Activated T-helper 1 cell treated with anti-CD3 and anti-CD28 coated beads, Interleukin-12 subunit alpha, Interleukin-12 subunit beta, Interleukin-2, Interleukin-4 antibody, amounts not matched to agents 30 ng/mL and 10 ng/mL and 1 ng/mL, durations not matched to agents 14 hours and 24 hours and 36 hours (primary cell): ENCODE measurements around the gene PSAT1. TPM values are rescaled to one million over a fixed set of nuclear protein-coding genes. Genes with fewer than 3 reads are reported as not detected.

Experiments used
- DNase-seq: peaks from one replicate; pipeline ENCODE4 v3.0.0; 2021; ENCODE audit warnings: low spot score
- H3K27ac Mint-ChIP-seq: one replicate; pipeline ENCODE4 v1.8.0; 2021; ENCODE audit warnings: mild to moderate bottlenecking, mixed read lengths
- H3K27me3 Mint-ChIP-seq: one replicate; pipeline ENCODE4 v1.8.0; 2022; ENCODE audit warnings: mild to moderate bottlenecking, moderate library complexity, mixed read lengths; ENCODE audit not compliant: insufficient read depth
- H3K36me3 Mint-ChIP-seq: one replicate; pipeline ENCODE4 v1.8.0; 2021; ENCODE audit warnings: low read depth, mixed read lengths
- H3K4me1 Mint-ChIP-seq: one replicate; pipeline ENCODE4 v1.8.0; 2021; ENCODE audit warnings: low read depth, mixed read lengths
- H3K4me3 Mint-ChIP-seq: one replicate; pipeline ENCODE4 v1.8.0; 2021; ENCODE audit warnings: mild to moderate bottlenecking, moderate library complexity, mixed read lengths
- H3K9me3 Mint-ChIP-seq: one replicate; pipeline ENCODE4 v1.8.0; 2021; ENCODE audit warnings: mixed read lengths
- intact Hi-C: fragments of 100-400 bp; cut with micrococcal nuclease; formaldehyde crosslinking; loops from one replicate; pipeline ENCODE4 v1.15.1; 2024
- total RNA-seq: library from RNA; stranded (reverse); gene quantifications from 2 replicates; pipeline ENCODE4 v1.2.3, GENCODE V29; 2022

Gene PSAT1
- total RNA-seq, 1 donor from 2014 or later = 85.7 TPM

- no peaks in the 10 kb centered on the region for H3K27me3 Mint-ChIP-seq
- no peak overlapping the region for H3K27ac Mint-ChIP-seq
- H3K4me3 Mint-ChIP-seq = no peak overlapping the region
- intact Hi-C loops = no loop called here
- no peaks in the 10 kb centered on the region for H3K9me3 Mint-ChIP-seq
- DNase-seq = no peak
- peaks cover 53% of the 10 kb centered on the region for H3K36me3 Mint-ChIP-seq
- peaks cover 14% of the 10 kb centered on the region for H3K4me1 Mint-ChIP-seq
Observed at GRCh38 chr9:78326564-78326963, 29.6 kb downstream of the PSAT1 start.

- peaks cover 34% of the 10 kb centered on the region for H3K9me3 Mint-ChIP-seq
- no peak overlapping the region for H3K27ac Mint-ChIP-seq
- intact Hi-C loops = no loop called here
- DNase-seq = no peak
- peaks cover 15% of the 10 kb centered on the region for H3K4me1 Mint-ChIP-seq
- no peak overlapping the region for H3K4me3 Mint-ChIP-seq
- no peaks in the 10 kb centered on the region for H3K27me3 Mint-ChIP-seq
- peaks cover 56% of the 10 kb centered on the region for H3K36me3 Mint-ChIP-seq
Observed at GRCh38 chr9:78332381-78332780, 35.5 kb downstream of the PSAT1 start.

DNA sequence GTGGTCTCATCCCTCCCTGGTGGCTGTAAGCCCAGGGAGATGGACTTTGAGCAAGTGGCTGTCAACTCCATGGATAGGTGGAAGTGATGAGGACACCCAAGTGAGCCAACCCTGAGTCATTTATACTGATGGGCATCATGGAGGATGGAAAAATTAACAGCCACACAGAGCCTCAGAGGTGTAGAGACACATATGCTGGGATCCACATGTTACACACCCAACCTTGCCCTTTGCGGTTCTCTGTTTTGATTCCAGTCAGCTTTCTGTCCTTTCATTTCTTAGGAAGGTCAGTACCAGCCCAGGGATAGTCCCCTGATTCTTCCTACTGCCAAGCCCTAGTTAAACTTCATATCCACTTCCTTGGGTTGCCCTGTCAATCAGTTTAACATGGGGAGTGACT, 51.9 kb downstream of the PSAT1 start:
- H3K4me1 Mint-ChIP-seq = peaks cover 13% of the 10 kb centered on the region
- no peak for DNase-seq
- no peaks in the 10 kb centered on the region for H3K36me3 Mint-ChIP-seq
- peaks cover 1% of the 10 kb centered on the region for H3K27me3 Mint-ChIP-seq
- H3K9me3 Mint-ChIP-seq = peaks cover 1% of the 10 kb centered on the region
- intact Hi-C loops = no loop called here
- no peak overlapping the region for H3K4me3 Mint-ChIP-seq
- H3K27ac Mint-ChIP-seq = no peak overlapping the region

GRCh38 chr9:78351816-78352215, 54.9 kb downstream of the PSAT1 start:
- intact Hi-C loops = loop anchor here (5.0 kb wide), 1 partner anchor 80 kb away; no protein-coding TSS in a partner anchor
- peak overlapping the region; percentile 17 for H3K4me3 Mint-ChIP-seq
- peaks cover 13% of the 10 kb centered on the region for H3K4me1 Mint-ChIP-seq
- DNase-seq = no peak
- H3K27me3 Mint-ChIP-seq = peaks cover 1% of the 10 kb centered on the region
- H3K9me3 Mint-ChIP-seq = no peaks in the 10 kb centered on the region
- peak overlapping the region; percentile 25 for H3K27ac Mint-ChIP-seq
- H3K36me3 Mint-ChIP-seq = no peaks in the 10 kb centered on the region

GRCh38 chr9:78354324-78354973, 57.5 kb downstream of the PSAT1 start:
- no peaks in the 10 kb centered on the region for H3K36me3 Mint-ChIP-seq

DNA sequence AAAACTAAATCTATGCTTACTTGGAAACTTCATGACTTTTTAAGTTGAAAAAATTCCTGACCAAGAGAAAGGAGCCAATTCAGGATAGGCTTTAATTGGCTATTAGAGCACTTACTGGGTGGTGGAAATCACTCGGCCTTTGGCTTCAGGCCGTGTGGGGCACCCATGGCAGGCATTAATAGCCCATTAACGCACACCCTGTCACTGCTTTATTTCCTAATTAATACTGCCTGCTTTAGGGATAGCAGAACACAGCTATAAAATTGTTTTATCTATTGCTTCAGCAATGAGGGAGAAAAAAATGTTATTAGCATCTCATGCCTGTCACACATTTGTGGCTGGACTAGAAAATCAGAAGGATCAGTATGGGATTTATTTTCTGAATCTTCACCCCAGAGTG, 58.1 kb downstream of the PSAT1 start:
- H3K9me3 Mint-ChIP-seq = no peaks in the 10 kb centered on the region
- H3K36me3 Mint-ChIP-seq = no peaks in the 10 kb centered on the region
- H3K27me3 Mint-ChIP-seq = no peaks in the 10 kb centered on the region
- H3K27ac Mint-ChIP-seq = no peak overlapping the region
- no peak overlapping the region for H3K4me3 Mint-ChIP-seq
- H3K4me1 Mint-ChIP-seq = peaks cover 13% of the 10 kb centered on the region
- intact Hi-C loops = loop anchor here (5.0 kb wide), 1 partner anchor 83 kb away; no protein-coding TSS in a partner anchor
- no peak for DNase-seq

More at GRCh38 chr9:78354324-78354973, 57.5 kb downstream of the PSAT1 start:
- no peak for DNase-seq
- H3K9me3 Mint-ChIP-seq = no peaks in the 10 kb centered on the region
- H3K27me3 Mint-ChIP-seq = no peaks in the 10 kb centered on the region
- intact Hi-C loops = loop anchor here (5.0 kb wide), 1 partner anchor 82 kb away; no protein-coding TSS in a partner anchor
- H3K4me3 Mint-ChIP-seq = no peak overlapping the region
- peaks cover 13% of the 10 kb centered on the region for H3K4me1 Mint-ChIP-seq
- no peak overlapping the region for H3K27ac Mint-ChIP-seq

- Mint-ChIP-seq H3K9me3 (no peaks in the 10 kb centered on the region), H3K27me3 (no peaks in the 10 kb centered on the region), H3K27ac (no peak overlapping the region), H3K36me3 (no peaks in the 10 kb centered on the region), H3K4me1 (peaks cover 9% of the 10 kb centered on the region), H3K4me3 (no peak overlapping the region)
- DNase-seq = no peak
- intact Hi-C loops = no loop called here
Observed at GRCh38 chr9:78356634-78357033, 59.7 kb downstream of the PSAT1 start.

- Mint-ChIP-seq H3K4me3 (no peak overlapping the region), H3K27me3 (peaks cover 3% of the 10 kb centered on the region)
Observed at GRCh38 chr9:78357165-78357873, 60.4 kb downstream of the PSAT1 start.

GRCh38 chr9:78358329-78359051, 61.6 kb downstream of the PSAT1 start:
- intact Hi-C loops = no loop called here
- Mint-ChIP-seq H3K36me3 (no peaks in the 10 kb centered on the region), H3K27ac (no peak overlapping the region), H3K4me3 (no peak overlapping the region), H3K4me1 (no peaks in the 10 kb centered on the region), H3K27me3 (peaks cover 5% of the 10 kb centered on the region), H3K9me3 (no peaks in the 10 kb centered on the region)
- no peak for DNase-seq

More at GRCh38 chr9:78357165-78357873, 60.4 kb downstream of the PSAT1 start:
- no peak for DNase-seq
- Mint-ChIP-seq H3K9me3 (no peaks in the 10 kb centered on the region), H3K36me3 (no peaks in the 10 kb centered on the region), H3K4me1 (peaks cover 2% of the 10 kb centered on the region), H3K27ac (no peak overlapping the region)
- intact Hi-C loops = no loop called here

GRCh38 chr9:78363221-78363620, 66.3 kb downstream of the PSAT1 start:
- Mint-ChIP-seq H3K27ac (no peak overlapping the region), H3K9me3 (no peaks in the 10 kb centered on the region), H3K4me3 (no peak overlapping the region), H3K27me3 (peaks cover 5% of the 10 kb centered on the region), H3K4me1 (no peaks in the 10 kb centered on the region), H3K36me3 (no peaks in the 10 kb centered on the region)
- no peak for DNase-seq
- intact Hi-C loops = no loop called here

GRCh38 chr9:78365748-78366697, 69.1 kb downstream of the PSAT1 start:
- Mint-ChIP-seq H3K4me3 (no peak overlapping the region), H3K4me1 (peaks cover 9% of the 10 kb centered on the region), H3K36me3 (no peaks in the 10 kb centered on the region), H3K27me3 (peaks cover 11% of the 10 kb centered on the region), H3K27ac (no peak overlapping the region), H3K9me3 (no peaks in the 10 kb centered on the region)
- no peak for DNase-seq
- intact Hi-C loops = no loop called here

DNA sequence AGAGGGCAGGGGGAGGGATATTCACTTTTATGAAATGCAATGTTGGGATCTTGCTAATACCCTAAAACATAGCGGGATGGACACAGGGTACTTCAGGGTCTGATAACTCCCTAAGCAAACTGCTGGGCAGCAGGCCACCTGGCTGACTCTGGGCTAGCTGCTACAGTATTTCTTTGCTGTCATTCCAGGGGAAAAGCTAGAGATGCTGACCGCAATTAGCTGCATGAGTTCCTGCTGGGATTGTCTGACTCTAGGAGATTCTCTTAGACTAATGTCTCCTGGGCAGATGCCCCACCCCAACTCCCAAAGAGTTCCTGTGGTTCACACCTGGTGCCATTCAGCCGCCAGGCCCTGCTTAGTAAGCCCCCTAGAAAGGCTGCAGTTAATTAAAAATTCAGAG, 69.9 kb downstream of the PSAT1 start:
- Mint-ChIP-seq H3K4me3 (no peak overlapping the region), H3K36me3 (no peaks in the 10 kb centered on the region)

More for the DNA sequence above, 69.9 kb downstream of the PSAT1 start:
- H3K4me1 Mint-ChIP-seq = peaks cover 11% of the 10 kb centered on the region
- H3K9me3 Mint-ChIP-seq = no peaks in the 10 kb centered on the region
- DNase-seq = no peak
- H3K27ac Mint-ChIP-seq = no peak overlapping the region
- peaks cover 11% of the 10 kb centered on the region for H3K27me3 Mint-ChIP-seq
- intact Hi-C loops = no loop called here
